Measurements from ENCODE around the gene FGD4.
"Not testable (repeated sequence)": the region's sequence is repeated elsewhere in the genome, so short reads cannot be mapped to it uniquely, and the experiment has no call there.

Gene FGD4

GRCh38 chr12:32507942-32508320, 108.6 kb downstream of the FGD4 start:
- Histone ChIP-seq H3K36me3 (ENCODE audit: insufficient read depth, low read length) (no peaks in the 10 kb centered on the region), H3K9me3 (ENCODE audit: low read depth, low read length) (no peaks in the 10 kb centered on the region), H3K9ac (ENCODE audit: insufficient read length) (no peak overlapping the region), H3K27ac (no peak overlapping the region), H3K4me3 (no peak overlapping the region)
- no peak for TF ChIP-seq FOXP2 (optimal IDR thresholded peaks at IDR 0.05; ENCODE audit: control extremely low read depth, extremely low read length, insufficient read depth)
- TF ChIP-seq EZH2 (IDR thresholded peaks at IDR 0.05): no peak
- TF ChIP-seq POLR2AphosphoS5 (IDR thresholded peaks at IDR 0.05; ENCODE audit: borderline replicate concordance, low read depth, low read length): no peak
- DNase-seq (ENCODE audit: low read depth, low spot score): no peak

DNA sequence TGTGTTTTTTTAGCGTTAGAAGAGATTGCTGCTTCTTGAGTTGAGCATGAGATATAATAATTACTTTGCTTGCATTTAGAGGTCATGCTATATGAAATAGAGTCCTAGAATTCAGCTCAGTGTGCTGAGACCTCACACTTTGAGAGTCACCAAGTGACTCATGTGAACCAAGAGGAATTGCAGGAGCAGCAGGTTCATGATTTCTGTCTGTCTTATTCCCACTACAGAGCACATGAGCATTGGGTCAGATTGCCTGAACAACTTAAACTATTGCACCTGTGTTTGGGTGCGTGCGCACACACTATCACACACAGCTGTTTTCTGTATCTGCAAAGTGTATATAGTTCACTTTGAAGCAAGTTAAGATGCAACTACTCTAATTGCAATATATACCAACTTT, 109.3 kb downstream of the FGD4 start:
- TF ChIP-seq POLR2AphosphoS5 (IDR thresholded peaks at IDR 0.05; ENCODE audit: borderline replicate concordance, low read depth, low read length) (no peak), FOXP2 (optimal IDR thresholded peaks at IDR 0.05; ENCODE audit: control extremely low read depth, extremely low read length, insufficient read depth) (no peak), EZH2 (IDR thresholded peaks at IDR 0.05) (no peak)
- DNase-seq (ENCODE audit: low read depth, low spot score): no peak
- Histone ChIP-seq H3K9ac (ENCODE audit: insufficient read length) (no peak overlapping the region), H3K4me3 (no peak overlapping the region), H3K9me3 (ENCODE audit: low read depth, low read length) (no peaks in the 10 kb centered on the region), H3K27ac (no peak overlapping the region), H3K36me3 (ENCODE audit: insufficient read depth, low read length) (no peaks in the 10 kb centered on the region)

- Histone ChIP-seq H3K36me3 (ENCODE audit: insufficient read depth, low read length) (no peaks in the 10 kb centered on the region), H3K4me3 (no peak overlapping the region), H3K27ac (no peak overlapping the region), H3K9me3 (ENCODE audit: low read depth, low read length) (no peaks in the 10 kb centered on the region), H3K9ac (ENCODE audit: insufficient read length) (no peak overlapping the region)
- no peak for TF ChIP-seq POLR2AphosphoS5 (IDR thresholded peaks at IDR 0.05; ENCODE audit: borderline replicate concordance, low read depth, low read length)
- no peak for DNase-seq (ENCODE audit: low read depth, low spot score)
Observed at GRCh38 chr12:32509328-32510091, 110.2 kb downstream of the FGD4 start.

- H3K36me3 ChIP-seq (ENCODE audit: insufficient read depth, low read length); H3K9me3 ChIP-seq (ENCODE audit: low read depth, low read length); H3K4me3 ChIP-seq; DNase-seq (ENCODE audit: low read depth, low spot score); H3K27ac ChIP-seq; H3K9ac ChIP-seq (ENCODE audit: insufficient read length): not testable (repeated sequence)
Observed at GRCh38 chr12:32511976-32512375, 112.6 kb downstream of the FGD4 start.

DNA sequence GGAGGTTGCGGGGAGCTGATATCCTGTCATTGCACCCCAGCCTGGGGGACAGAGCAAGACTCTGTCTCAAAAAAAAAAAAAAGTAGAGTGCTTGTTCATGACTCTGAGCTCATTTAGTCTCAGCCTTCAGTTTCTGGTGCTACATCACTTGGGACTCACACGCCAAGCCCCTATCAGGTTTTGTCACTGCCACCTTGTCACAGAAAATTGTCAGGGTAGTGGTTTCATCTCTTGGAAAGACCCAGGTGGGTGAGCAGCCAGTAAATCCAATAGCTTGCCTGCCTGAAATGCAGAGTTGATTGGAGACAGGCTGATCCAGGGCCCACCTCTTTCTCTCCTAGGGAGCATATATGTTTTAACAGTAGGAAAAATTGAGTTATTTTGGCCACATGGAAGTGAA, 113.0 kb downstream of the FGD4 start:
- H3K36me3 ChIP-seq (ENCODE audit: insufficient read depth, low read length): no peaks in the 10 kb centered on the region
- TF ChIP-seq EZH2 (IDR thresholded peaks at IDR 0.05): no peak
- TF ChIP-seq FOXP2 (optimal IDR thresholded peaks at IDR 0.05; ENCODE audit: control extremely low read depth, extremely low read length, insufficient read depth): no peak
- TF ChIP-seq POLR2AphosphoS5 (IDR thresholded peaks at IDR 0.05; ENCODE audit: borderline replicate concordance, low read depth, low read length): no peak
- H3K4me3 ChIP-seq: no peak overlapping the region
- H3K9ac ChIP-seq (ENCODE audit: insufficient read length): no peak overlapping the region
- no peak for DNase-seq (ENCODE audit: low read depth, low spot score)
- H3K27ac ChIP-seq: no peak overlapping the region
- no peaks in the 10 kb centered on the region for H3K9me3 ChIP-seq (ENCODE audit: low read depth, low read length)

GRCh38 chr12:32512910-32513309, 113.6 kb downstream of the FGD4 start:
- DNase-seq (ENCODE audit: low read depth, low spot score): no peak

GRCh38 chr12:32515137-32515873, 115.9 kb downstream of the FGD4 start:
- Histone ChIP-seq H3K4me3 (no peak overlapping the region; the same call in 1 of the 2 replicates), H3K9me3 (ENCODE audit: low read depth, low read length) (no peaks in the 10 kb centered on the region), H3K9ac (ENCODE audit: insufficient read length) (no peak overlapping the region), H3K27ac (no peak overlapping the region), H3K36me3 (ENCODE audit: insufficient read depth, low read length) (no peaks in the 10 kb centered on the region)
- TF ChIP-seq EZH2 (IDR thresholded peaks at IDR 0.05) (no peak), FOXP2 (optimal IDR thresholded peaks at IDR 0.05; ENCODE audit: control extremely low read depth, extremely low read length, insufficient read depth) (no peak), POLR2AphosphoS5 (IDR thresholded peaks at IDR 0.05; ENCODE audit: borderline replicate concordance, low read depth, low read length) (no peak)
- no peak for DNase-seq (ENCODE audit: low read depth, low spot score)

More at GRCh38 chr12:32512910-32513309, 113.6 kb downstream of the FGD4 start:
- Histone ChIP-seq H3K4me3 (no peak overlapping the region), H3K9me3 (ENCODE audit: low read depth, low read length) (no peaks in the 10 kb centered on the region), H3K36me3 (ENCODE audit: insufficient read depth, low read length) (no peaks in the 10 kb centered on the region), H3K27ac (no peak overlapping the region), H3K9ac (ENCODE audit: insufficient read length) (no peak overlapping the region)
- no peak for TF ChIP-seq POLR2AphosphoS5 (IDR thresholded peaks at IDR 0.05; ENCODE audit: borderline replicate concordance, low read depth, low read length)

GRCh38 chr12:32516230-32516629, 116.9 kb downstream of the FGD4 start:
- no peaks in the 10 kb centered on the region for H3K9me3 ChIP-seq (ENCODE audit: low read depth, low read length)
- H3K9ac ChIP-seq (ENCODE audit: insufficient read length): no peak overlapping the region
- no peaks in the 10 kb centered on the region for H3K36me3 ChIP-seq (ENCODE audit: insufficient read depth, low read length)
- TF ChIP-seq EZH2 (IDR thresholded peaks at IDR 0.05) (no peak), POLR2AphosphoS5 (IDR thresholded peaks at IDR 0.05; ENCODE audit: borderline replicate concordance, low read depth, low read length) (no peak), FOXP2 (optimal IDR thresholded peaks at IDR 0.05; ENCODE audit: control extremely low read depth, extremely low read length, insufficient read depth) (no peak)
- DNase-seq (ENCODE audit: low read depth, low spot score): no peak
- no peak overlapping the region for H3K27ac ChIP-seq
- H3K4me3 ChIP-seq: no peak overlapping the region

DNA sequence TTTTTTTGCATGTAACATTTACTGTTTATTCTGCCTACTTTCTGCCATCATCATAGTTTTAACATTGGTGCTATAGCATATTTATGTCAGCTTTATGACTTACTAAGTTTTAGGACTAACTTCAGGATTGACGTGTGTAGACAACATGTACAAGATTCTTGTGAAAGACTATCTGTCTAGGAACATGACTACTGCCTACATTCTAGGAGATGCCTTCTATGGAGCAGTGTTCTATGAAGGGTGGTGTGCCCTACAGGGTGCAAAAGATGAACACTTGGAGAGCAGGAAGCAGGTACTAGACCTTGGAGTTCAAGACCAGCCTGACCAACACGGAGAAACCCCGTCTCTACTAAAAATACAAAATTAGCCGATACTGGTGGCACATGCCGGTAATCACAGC, 118.6 kb downstream of the FGD4 start:
- no peak for DNase-seq (ENCODE audit: low read depth, low spot score)
- Histone ChIP-seq H3K27ac (no peak overlapping the region), H3K4me3 (no peak overlapping the region), H3K9ac (ENCODE audit: insufficient read length) (no peak overlapping the region), H3K36me3 (ENCODE audit: insufficient read depth, low read length) (no peaks in the 10 kb centered on the region), H3K9me3 (ENCODE audit: low read depth, low read length) (no peaks in the 10 kb centered on the region)
- TF ChIP-seq FOXP2 (optimal IDR thresholded peaks at IDR 0.05; ENCODE audit: control extremely low read depth, extremely low read length, insufficient read depth): no peak
- TF ChIP-seq EZH2 (IDR thresholded peaks at IDR 0.05): no peak
- no peak for TF ChIP-seq POLR2AphosphoS5 (IDR thresholded peaks at IDR 0.05; ENCODE audit: borderline replicate concordance, low read depth, low read length)
